Astrocyte (in vitro differentiated cells and primary cell): ENCODE data around the gene ATP2C1. TPM values are rescaled to one million over a fixed set of nuclear protein-coding genes. Genes with fewer than 3 reads are reported as not detected.

ENCODE experiments used
- DNase-seq: peaks from one replicate; pipeline ENCODE4 v3.0.0-alpha.2; 2010; ENCODE audit warnings: low read depth
- FAIRE-seq: peaks from 2 replicates; lab custom pipeline; 2011; peaks lifted over from hg19 to GRCh38; lab: Jason Lieb, UNC
- H2AFZ ChIP-seq: 2 replicates; pipeline ENCODE4 v1.6.0; 2012; ENCODE audit warnings: low read depth, low read length, inconsistent platforms
- H3K27ac ChIP-seq: 2 replicates; pipeline ENCODE4 v1.5.1; 2011; ENCODE audit warnings: low read depth, low read length, inconsistent platforms
- H3K27me3 ChIP-seq: 2 replicates; pipeline ENCODE4 v1.6.0; 2011; ENCODE audit warnings: low read length, inconsistent platforms; ENCODE audit not compliant: insufficient read depth
- H3K36me3 ChIP-seq: 2 replicates; pipeline ENCODE4 v1.5.1; 2011; ENCODE audit warnings: low read length, inconsistent platforms; ENCODE audit not compliant: insufficient read depth
- H3K4me1 ChIP-seq: 2 replicates; pipeline ENCODE4 v1.5.1; 2011; ENCODE audit warnings: low read length, inconsistent platforms; ENCODE audit not compliant: insufficient read depth
- H3K4me2 ChIP-seq: 2 replicates; pipeline ENCODE4 v1.6.0; 2012; ENCODE audit warnings: low read length, inconsistent platforms
- H3K4me3 ChIP-seq: 2 replicates; pipeline ENCODE4 v1.5.1; 2011; ENCODE audit warnings: low read depth, mild to moderate bottlenecking, low read length, inconsistent platforms; ENCODE audit not compliant: insufficient read depth
- H3K79me2 ChIP-seq: 2 replicates; pipeline ENCODE4 v1.6.0; 2012; ENCODE audit warnings: mild to moderate bottlenecking, low read length, inconsistent platforms; ENCODE audit not compliant: insufficient read depth
- H3K9ac ChIP-seq: 2 replicates; pipeline ENCODE4 v1.6.0; 2012; ENCODE audit warnings: mild to moderate bottlenecking, low read length, inconsistent platforms
- H3K9me3 ChIP-seq: 2 replicates; pipeline ENCODE4 v1.5.1; 2012; ENCODE audit warnings: low read depth, mild to moderate bottlenecking, low read length, inconsistent platforms; ENCODE audit not compliant: insufficient read depth
- H4K20me1 ChIP-seq: 2 replicates; pipeline ENCODE4 v1.6.0; 2012; ENCODE audit warnings: low read length, inconsistent platforms; ENCODE audit not compliant: insufficient read depth
- H3K27ac Mint-ChIP-seq: one replicate; pipeline ENCODE4 v1.8.0; 2021; ENCODE audit warnings: mild to moderate bottlenecking, mixed read lengths; ENCODE audit not compliant: unreplicated experiment
- H3K27me3 Mint-ChIP-seq: one replicate; pipeline ENCODE4 v1.8.0; 2021; ENCODE audit warnings: low read depth, mixed read lengths; ENCODE audit not compliant: unreplicated experiment
- H3K36me3 Mint-ChIP-seq: one replicate; pipeline ENCODE4 v1.8.0; 2021; ENCODE audit warnings: low read depth, mixed read lengths; ENCODE audit not compliant: unreplicated experiment
- H3K4me1 Mint-ChIP-seq: one replicate; pipeline ENCODE4 v1.8.0; 2021; ENCODE audit warnings: low read depth, mixed read lengths; ENCODE audit not compliant: unreplicated experiment
- H3K4me3 Mint-ChIP-seq: one replicate; pipeline ENCODE4 v1.8.0; 2021; ENCODE audit warnings: mild to moderate bottlenecking, moderate library complexity, mixed read lengths; ENCODE audit not compliant: unreplicated experiment
- H3K9me3 Mint-ChIP-seq: one replicate; pipeline ENCODE4 v1.8.0; 2021; ENCODE audit warnings: mild to moderate bottlenecking, mixed read lengths; ENCODE audit not compliant: unreplicated experiment
- CTCF ChIP-seq: IDR thresholded peaks from 2 replicates; pipeline ENCODE4 v1.5.1; 2011; ENCODE audit warnings: low read depth, mild to moderate bottlenecking, inconsistent platforms, low read length, moderate library complexity; ENCODE audit not compliant: insufficient read depth
- EZH2 ChIP-seq: IDR thresholded peaks from 2 replicates; pipeline ENCODE4 v1.6.1; 2012; ENCODE audit warnings: mild to moderate bottlenecking, low read length, inconsistent platforms; ENCODE audit not compliant: insufficient read depth
- total RNA-seq: library from RNA; stranded (reverse); gene quantifications from 2 replicates; pipeline ENCODE4 v1.2.1, GENCODE V29; 2021

ATP2C1 gene
- total RNA-seq, 1 donor from 2014 or later = 132 TPM

GRCh38 chr3:130849091-130849552 lies 44.8 kb upstream of the ATP2C1 start:
- Histone ChIP-seq H3K9ac (no peak overlapping the region), H3K4me3 (no peak overlapping the region), H2AFZ (no peak overlapping the region), H3K79me2 (no peaks in the 10 kb centered on the region), H3K36me3 (no peaks in the 10 kb centered on the region), H3K9me3 (no peaks in the 10 kb centered on the region), H4K20me1 (no peaks in the 10 kb centered on the region), H3K27me3 (no peaks in the 10 kb centered on the region), H3K27ac (no peak overlapping the region), H3K4me1 (peaks cover 6% of the 10 kb centered on the region), H3K4me2 (no peak overlapping the region)
- no peak for TF ChIP-seq EZH2
- no peak for TF ChIP-seq CTCF
- peak overlapping the region; percentile 70 for H3K27ac Mint-ChIP-seq
- H3K27me3 Mint-ChIP-seq = peaks cover 9% of the 10 kb centered on the region
- H3K4me1 Mint-ChIP-seq = peaks cover 31% of the 10 kb centered on the region
- no peak overlapping the region for H3K4me3 Mint-ChIP-seq
- DNase-seq (no peak), FAIRE-seq (no peak)
- H3K36me3 Mint-ChIP-seq = no peaks in the 10 kb centered on the region
- no peaks in the 10 kb centered on the region for H3K9me3 Mint-ChIP-seq

- peaks cover 6% of the 10 kb centered on the region for H3K4me1 ChIP-seq
- Mint-ChIP-seq H3K9me3 (peaks cover 2% of the 10 kb centered on the region), H3K27ac (peak overlapping the region; percentile 60), H3K4me3 (peak overlapping the region; percentile 74), H3K36me3 (no peaks in the 10 kb centered on the region), H3K4me1 (peaks cover 31% of the 10 kb centered on the region), H3K27me3 (peaks cover 6% of the 10 kb centered on the region)
- no peaks in the 10 kb centered on the region for H3K27me3 ChIP-seq
- FAIRE-seq = no peak
- H3K9ac ChIP-seq = peak overlapping the region; percentile 10
- no peak overlapping the region for H3K4me3 ChIP-seq
- no peaks in the 10 kb centered on the region for H3K79me2 ChIP-seq
- DNase-seq = peak; percentile 97
- H4K20me1 ChIP-seq = no peaks in the 10 kb centered on the region
- H3K9me3 ChIP-seq = no peaks in the 10 kb centered on the region
- no peak for TF ChIP-seq CTCF
- no peak for TF ChIP-seq EZH2
- peak overlapping the region; percentile 35 for H3K4me2 ChIP-seq
- no peaks in the 10 kb centered on the region for H3K36me3 ChIP-seq
- H3K27ac ChIP-seq = peak overlapping the region; percentile 16
- H2AFZ ChIP-seq = no peak overlapping the region
These were observed 43.7 kb upstream of the ATP2C1 start for GRCh38 chr3:130850044-130850797.

GRCh38 chr3:130850843-130851242 lies 43.0 kb upstream of the ATP2C1 start:
- no peaks in the 10 kb centered on the region for H3K79me2 ChIP-seq
- Mint-ChIP-seq H3K27me3 (peaks cover 2% of the 10 kb centered on the region), H3K36me3 (no peaks in the 10 kb centered on the region), H3K9me3 (peaks cover 2% of the 10 kb centered on the region), H3K4me3 (peak overlapping the region; percentile 74), H3K27ac (peak overlapping the region; percentile 60), H3K4me1 (peaks cover 31% of the 10 kb centered on the region)
- TF ChIP-seq CTCF = no peak
- TF ChIP-seq EZH2 = no peak
- no peaks in the 10 kb centered on the region for H3K36me3 ChIP-seq
- no peak overlapping the region for H2AFZ ChIP-seq
- no peak overlapping the region for H3K4me3 ChIP-seq
- DNase-seq = no peak
- H3K27ac ChIP-seq = peak overlapping the region; percentile 16
- no peak for FAIRE-seq
- H4K20me1 ChIP-seq = no peaks in the 10 kb centered on the region
- H3K4me2 ChIP-seq = peak overlapping the region; percentile 35
- H3K4me1 ChIP-seq = peaks cover 6% of the 10 kb centered on the region
- no peak overlapping the region for H3K9ac ChIP-seq
- no peaks in the 10 kb centered on the region for H3K9me3 ChIP-seq
- H3K27me3 ChIP-seq = no peaks in the 10 kb centered on the region
